WTC11 (cell line): ENCODE results near the gene LTB. TPM values are rescaled to one million over a fixed set of nuclear protein-coding genes. Genes with fewer than 3 reads are reported as not detected.

ENCODE experiments used
- ATAC-seq: fragments of 200-7000 bp; cut with Tn5 transposase; 2 replicates; pipeline ENCODE4 v1.10.0; 2021; ENCODE audit warnings: mild to moderate bottlenecking, moderate library complexity
- CTCF ChIA-PET: fragments of 300-600 bp; sonication (Branson Sonifier 250); formaldehyde crosslinking; loops from one replicate; lab custom pipeline; 2021; ENCODE audit warnings: antibody characterized with exemption; lab: Charles Lee
- POLR2A ChIA-PET: fragments of 350-600 bp; sonication (Branson Sonifier 250); formaldehyde crosslinking; loops from one replicate; lab custom pipeline; 2021; ENCODE audit warnings: antibody characterized with exemption; lab: Charles Lee
- DNase-seq: peaks from one replicate; pipeline ENCODE4 v3.0.0; 2021; ENCODE audit warnings: low spot score
- H3K27ac Mint-ChIP-seq: 2 replicates; pipeline ENCODE4 v1.8.0; 2021; ENCODE audit warnings: mixed read lengths
- H3K27me3 Mint-ChIP-seq: 2 replicates; pipeline ENCODE4 v1.8.0; 2021; ENCODE audit warnings: low read depth, mild to moderate bottlenecking, moderate library complexity, mixed read lengths
- H3K36me3 Mint-ChIP-seq: 2 replicates; pipeline ENCODE4 v1.8.0; 2021; ENCODE audit warnings: mixed read lengths
- H3K4me1 Mint-ChIP-seq: 2 replicates; pipeline ENCODE4 v1.8.0; 2022; ENCODE audit warnings: mixed read lengths
- H3K4me3 Mint-ChIP-seq: 2 replicates; pipeline ENCODE4 v1.8.0; 2021; ENCODE audit warnings: mild to moderate bottlenecking, moderate library complexity, mixed read lengths
- H3K9me3 Mint-ChIP-seq: 2 replicates; pipeline ENCODE4 v1.8.0; 2021; ENCODE audit warnings: mixed read lengths
- ATF1 ChIP-seq: sonication (generic); formaldehyde crosslinking; IDR thresholded peaks from 2 replicates; pipeline ENCODE4 v1.8.1; 2023; ENCODE audit warnings: mild to moderate bottlenecking, moderate library complexity, missing genetic modification reagents
- ERG ChIP-seq: fragments of 250-450 bp; sonication (Bioruptor Pico); IDR thresholded peaks from 2 replicates; pipeline ENCODE4 v1.8.0; 2021; ENCODE audit warnings: mild to moderate bottlenecking
- ESRRA ChIP-seq: sonication (generic); formaldehyde crosslinking; IDR thresholded peaks from 2 replicates; pipeline ENCODE4 v1.8.1; 2022; ENCODE audit warnings: mild to moderate bottlenecking, missing genetic modification reagents, borderline replicate concordance
- IRF2 ChIP-seq: sonication (generic); formaldehyde crosslinking; IDR thresholded peaks from 2 replicates; pipeline ENCODE4 v1.8.0; 2022; ENCODE audit warnings: low read depth, missing genetic modification reagents, borderline replicate concordance
- JAZF1 ChIP-seq: fragments of 250-450 bp; sonication (Bioruptor Pico); IDR thresholded peaks from 2 replicates; pipeline ENCODE4 v1.9.0; 2021; ENCODE audit warnings: moderate library complexity, mild to moderate bottlenecking, inconsistent platforms
- PREB ChIP-seq: sonication (generic); formaldehyde crosslinking; IDR thresholded peaks from 2 replicates; pipeline ENCODE4 v1.8.1; 2022; ENCODE audit warnings: mild to moderate bottlenecking, missing genetic modification reagents, moderate library complexity, borderline replicate concordance
- RELA ChIP-seq: sonication (generic); formaldehyde crosslinking; IDR thresholded peaks from 2 replicates; pipeline ENCODE4 v1.8.1; 2022; ENCODE audit warnings: missing genetic modification reagents, mild to moderate bottlenecking, borderline replicate concordance
- USF1 ChIP-seq: sonication (generic); formaldehyde crosslinking; IDR thresholded peaks from 2 replicates; pipeline ENCODE4 v1.8.0; 2022; ENCODE audit warnings: mild to moderate bottlenecking, missing genetic modification reagents
- ZNF219 ChIP-seq: sonication (generic); formaldehyde crosslinking; IDR thresholded peaks from 2 replicates; pipeline ENCODE4 v1.8.0; 2023; ENCODE audit warnings: missing genetic modification reagents, mild to moderate bottlenecking, borderline replicate concordance
- ZNF281 ChIP-seq: sonication (generic); formaldehyde crosslinking; IDR thresholded peaks from 2 replicates; pipeline ENCODE4 v1.8.0; 2023; ENCODE audit warnings: mild to moderate bottlenecking, missing genetic modification reagents
- ZNF423 ChIP-seq: fragments of 250-450 bp; sonication (Bioruptor Pico); IDR thresholded peaks from 2 replicates; pipeline ENCODE4 v2.1.2; 2022; ENCODE audit warnings: mild to moderate bottlenecking, moderate library complexity
- ZNF425 ChIP-seq: fragments of 250-450 bp; sonication (Bioruptor Pico); conservative IDR thresholded peaks from 2 replicates; pipeline ENCODE4 v1.9.0; 2021; ENCODE audit warnings: mild to moderate bottlenecking
- total RNA-seq: library from RNA; stranded (reverse); gene quantifications from 3 replicates; pipeline ENCODE4 v1.2.3, GENCODE V29; 2021
- TF ChIP-seq, protein P1 (sequence below): sonication (generic); formaldehyde crosslinking; IDR thresholded peaks from 2 replicates; pipeline ENCODE4 v1.8.1; 2023; ENCODE audit warnings: mild to moderate bottlenecking, missing genetic modification reagents, borderline replicate concordance

Gene LTB
- total RNA-seq, 1 experiment from 2014 or later, result 1.3 TPM

DNA sequence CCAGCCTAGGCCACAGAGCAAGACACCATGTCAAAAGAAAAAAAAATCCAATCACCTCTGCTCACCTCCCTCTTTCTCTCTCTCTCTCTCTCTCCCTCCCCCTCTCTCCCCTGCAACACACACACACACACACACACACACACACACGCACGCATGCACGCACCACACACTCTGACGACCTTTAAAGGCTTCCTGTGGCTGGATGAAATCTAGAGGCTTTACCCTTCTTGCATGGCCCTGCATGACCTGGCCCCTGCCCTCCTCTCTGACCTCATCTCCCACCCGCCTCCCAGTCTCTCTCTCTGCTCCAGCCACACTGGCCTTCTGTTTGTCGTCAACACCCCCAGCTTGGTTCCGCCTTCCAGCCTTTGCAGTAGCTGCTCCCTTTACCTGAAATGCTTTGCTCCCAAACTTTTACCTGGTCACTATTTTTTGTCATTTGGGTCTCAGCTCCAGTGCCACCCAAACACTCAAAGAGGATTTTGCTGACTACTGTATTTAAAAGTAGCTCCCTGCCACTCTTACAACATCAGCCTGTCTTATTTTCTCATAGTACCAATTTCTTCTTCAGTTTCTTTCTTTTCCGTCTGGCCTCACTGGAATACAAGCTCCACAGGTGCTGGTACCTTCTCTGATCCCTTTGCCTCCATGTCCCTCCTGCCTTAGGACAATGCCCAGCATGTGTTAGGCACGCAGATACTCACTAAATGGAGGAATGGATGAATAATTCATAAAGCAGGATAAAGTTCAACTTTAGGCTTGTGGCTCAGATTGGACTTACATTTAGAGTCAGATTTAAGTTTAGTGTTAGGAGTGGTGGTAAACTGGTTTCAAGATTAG is 14.5 kb downstream of the LTB start:
- ATAC-seq (peak; percentile 80), DNase-seq (no peak)
- ChIA-PET CTCF (interaction anchor here (1.1 to 3.8 kb wide), 5 partner anchors 13 to 30 kb away, joined by 3 to 36 read pairs (median 4); partner anchors contain the start of genes ATP6V1G2, LST1, LTB and NCR3), POLR2A (interaction anchor here (1.0 kb wide), 1 partner anchor 21 kb away, joined by 5 read pairs; the partner anchor contains the start of genes ATP6V1G2 and NFKBIL1)
- Mint-ChIP-seq H3K4me1 (peaks cover 7% of the 10 kb centered on the region), H3K4me3 (no peak overlapping the region), H3K36me3 (no peaks in the 10 kb centered on the region), H3K27me3 (peaks cover under 1% of the 10 kb centered on the region; the same call in 1 of the 2 replicates), H3K27ac (peak overlapping the region; percentile 42), H3K9me3 (no peaks in the 10 kb centered on the region)
- TF ChIP-seq ZNF423 (CRISPR knock-in tag), result no peak
- TF ChIP-seq RELA, result no peak

GRCh38 chr6:31560697-31561058 is 21.5 kb downstream of the LTB start:
- DNase-seq (no peak), ATAC-seq (no peak)
- H3K27ac Mint-ChIP-seq, result peak overlapping the region; percentile 32; the same call in 1 of the 2 replicates
- TF ChIP-seq ESRRA (CRISPR knock-in tag) (no peak), IRF2 (no peak), ATF1 (CRISPR knock-in tag) (no peak), USF1 (CRISPR knock-in tag) (no peak), JAZF1 (CRISPR knock-in tag) (no peak)
- TF ChIP-seq, protein P1, sequence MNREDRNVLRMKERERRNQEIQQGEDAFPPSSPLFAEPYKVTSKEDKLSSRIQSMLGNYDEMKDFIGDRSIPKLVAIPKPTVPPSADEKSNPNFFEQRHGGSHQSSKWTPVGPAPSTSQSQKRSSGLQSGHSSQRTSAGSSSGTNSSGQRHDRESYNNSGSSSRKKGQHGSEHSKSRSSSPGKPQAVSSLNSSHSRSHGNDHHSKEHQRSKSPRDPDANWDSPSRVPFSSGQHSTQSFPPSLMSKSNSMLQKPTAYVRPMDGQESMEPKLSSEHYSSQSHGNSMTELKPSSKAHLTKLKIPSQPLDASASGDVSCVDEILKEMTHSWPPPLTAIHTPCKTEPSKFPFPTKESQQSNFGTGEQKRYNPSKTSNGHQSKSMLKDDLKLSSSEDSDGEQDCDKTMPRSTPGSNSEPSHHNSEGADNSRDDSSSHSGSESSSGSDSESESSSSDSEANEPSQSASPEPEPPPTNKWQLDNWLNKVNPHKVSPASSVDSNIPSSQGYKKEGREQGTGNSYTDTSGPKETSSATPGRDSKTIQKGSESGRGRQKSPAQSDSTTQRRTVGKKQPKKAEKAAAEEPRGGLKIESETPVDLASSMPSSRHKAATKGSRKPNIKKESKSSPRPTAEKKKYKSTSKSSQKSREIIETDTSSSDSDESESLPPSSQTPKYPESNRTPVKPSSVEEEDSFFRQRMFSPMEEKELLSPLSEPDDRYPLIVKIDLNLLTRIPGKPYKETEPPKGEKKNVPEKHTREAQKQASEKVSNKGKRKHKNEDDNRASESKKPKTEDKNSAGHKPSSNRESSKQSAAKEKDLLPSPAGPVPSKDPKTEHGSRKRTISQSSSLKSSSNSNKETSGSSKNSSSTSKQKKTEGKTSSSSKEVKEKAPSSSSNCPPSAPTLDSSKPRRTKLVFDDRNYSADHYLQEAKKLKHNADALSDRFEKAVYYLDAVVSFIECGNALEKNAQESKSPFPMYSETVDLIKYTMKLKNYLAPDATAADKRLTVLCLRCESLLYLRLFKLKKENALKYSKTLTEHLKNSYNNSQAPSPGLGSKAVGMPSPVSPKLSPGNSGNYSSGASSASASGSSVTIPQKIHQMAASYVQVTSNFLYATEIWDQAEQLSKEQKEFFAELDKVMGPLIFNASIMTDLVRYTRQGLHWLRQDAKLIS, result no peak
- H3K4me1 Mint-ChIP-seq, result peaks cover 9% of the 10 kb centered on the region
- no peak overlapping the region for H3K4me3 Mint-ChIP-seq
- ChIA-PET CTCF (interaction anchor here (0.9 kb wide), 1 partner anchor 10 kb away, joined by 3 read pairs; no protein-coding TSS in a partner anchor), POLR2A (no interaction called here)
- H3K9me3 Mint-ChIP-seq, result no peaks in the 10 kb centered on the region
- H3K27me3 Mint-ChIP-seq, result no peaks in the 10 kb centered on the region; the same call in 1 of the 2 replicates
- H3K36me3 Mint-ChIP-seq, result peaks cover 15% of the 10 kb centered on the region

DNA sequence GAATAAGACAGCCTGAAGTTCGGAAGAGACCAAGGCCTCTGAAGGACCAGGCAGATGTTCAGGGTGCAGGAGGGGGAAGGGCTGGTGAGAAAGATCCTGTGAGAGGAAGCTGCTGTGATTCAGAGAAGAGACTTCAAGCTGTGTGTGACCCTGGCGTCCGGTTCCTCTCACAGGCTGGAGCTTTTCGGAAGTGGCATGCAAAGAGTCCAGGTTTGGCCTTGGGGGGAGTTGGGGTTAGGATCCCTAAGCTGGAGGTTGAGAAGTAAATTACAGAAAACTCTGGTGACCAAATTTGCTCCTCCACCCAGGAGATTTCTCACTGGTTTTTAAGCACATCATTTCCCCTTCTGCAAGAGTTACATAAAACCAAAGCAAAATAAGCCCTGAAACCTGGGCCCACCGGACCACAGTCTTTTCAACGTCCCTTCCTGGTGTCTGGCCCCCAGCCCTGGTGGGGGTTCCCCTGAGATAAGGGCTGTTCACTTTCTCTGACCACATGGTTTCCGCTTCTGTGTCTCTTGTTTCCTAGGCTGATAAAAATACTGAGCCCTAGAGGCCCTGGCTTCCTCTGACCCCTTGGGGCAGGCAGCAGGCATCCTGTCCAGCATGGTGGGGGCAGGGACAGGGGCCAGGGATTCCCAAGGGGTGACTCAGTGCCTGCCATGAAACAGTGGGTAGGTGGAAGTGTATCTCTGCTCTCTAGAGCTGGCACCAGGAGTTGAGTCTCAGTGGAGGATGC is 22.1 kb downstream of the LTB start:
- ChIA-PET POLR2A (interaction anchor here (1.6 kb wide), 1 partner anchor 19 kb away, joined by 4 read pairs; the partner anchor contains the start of gene DDX39B), CTCF (interaction anchor here (0.6 to 1.0 kb wide), 3 partner anchors 9 to 32 kb away, joined by 3 to 4 read pairs (median 3); no protein-coding TSS in a partner anchor)
- Mint-ChIP-seq H3K9me3 (no peaks in the 10 kb centered on the region), H3K4me1 (peaks cover 9% of the 10 kb centered on the region), H3K4me3 (no peak overlapping the region), H3K36me3 (peaks cover 15% of the 10 kb centered on the region), H3K27me3 (no peaks in the 10 kb centered on the region; the same call in 1 of the 2 replicates), H3K27ac (peak overlapping the region; percentile 37; the same call in 1 of the 2 replicates)
- ATAC-seq (peak; percentile 34; the same call in 1 of the 2 replicates), DNase-seq (no peak)
- TF ChIP-seq RELA, result no peak
- TF ChIP-seq PREB (CRISPR knock-in tag), result no peak
- TF ChIP-seq ZNF281 (CRISPR knock-in tag), result no peak
- TF ChIP-seq ZNF425 (CRISPR knock-in tag), result no peak
- no peak for TF ChIP-seq ERG (CRISPR knock-in tag)
- TF ChIP-seq ZNF219 (CRISPR knock-in tag), result no peak
- no peak for TF ChIP-seq ATF1 (CRISPR knock-in tag)
